Mammary epithelial cell (primary cell): Measurements from ENCODE around the gene SLC7A10.

Experiments
- EZH2 ChIP-seq: IDR thresholded peaks from 2 replicates; pipeline ENCODE4 v1.6.1; 2012; ENCODE audit warnings: low read length, inconsistent platforms, borderline replicate concordance
- TF ChIP-seq, protein P1 (sequence below), 2 donors: IDR thresholded peaks in 1 of 2; conservative IDR thresholded peaks in 1 of 2; 2 replicates each; pipeline ENCODE4 v1.5.1; 2011 to 2012; ENCODE audit warnings: inconsistent platforms in 2 of 2, low read length in 2 of 2, mild to moderate bottlenecking in 2 of 2, control low read depth in 1 of 2, low read depth in 1 of 2; ENCODE audit not compliant: insufficient read depth in 1 of 2; ENCODE audit errors: extremely low read depth in 1 of 2

DNA sequence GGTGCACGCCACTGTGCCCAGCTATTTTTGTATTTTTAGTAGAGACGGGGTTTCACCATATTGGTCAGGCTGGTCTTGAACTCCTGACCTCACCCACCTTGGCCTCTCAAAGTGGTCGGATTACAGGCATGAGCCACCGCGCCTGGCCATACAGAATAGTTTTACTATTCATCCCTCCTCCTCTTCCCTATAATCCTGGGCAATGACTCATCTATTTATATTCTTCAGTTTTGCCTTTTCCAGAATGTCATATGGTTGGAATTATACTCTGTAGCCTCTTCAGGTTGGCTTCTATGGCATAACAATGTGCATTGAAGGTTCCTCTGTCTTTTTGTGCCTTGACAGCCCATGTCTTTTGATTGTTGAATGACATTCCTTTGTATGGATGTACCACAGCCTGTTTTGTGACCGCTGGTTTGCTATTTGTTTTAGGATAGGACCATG is 53.7 kb downstream of the SLC7A10 start:
- TF ChIP-seq, protein P1, sequence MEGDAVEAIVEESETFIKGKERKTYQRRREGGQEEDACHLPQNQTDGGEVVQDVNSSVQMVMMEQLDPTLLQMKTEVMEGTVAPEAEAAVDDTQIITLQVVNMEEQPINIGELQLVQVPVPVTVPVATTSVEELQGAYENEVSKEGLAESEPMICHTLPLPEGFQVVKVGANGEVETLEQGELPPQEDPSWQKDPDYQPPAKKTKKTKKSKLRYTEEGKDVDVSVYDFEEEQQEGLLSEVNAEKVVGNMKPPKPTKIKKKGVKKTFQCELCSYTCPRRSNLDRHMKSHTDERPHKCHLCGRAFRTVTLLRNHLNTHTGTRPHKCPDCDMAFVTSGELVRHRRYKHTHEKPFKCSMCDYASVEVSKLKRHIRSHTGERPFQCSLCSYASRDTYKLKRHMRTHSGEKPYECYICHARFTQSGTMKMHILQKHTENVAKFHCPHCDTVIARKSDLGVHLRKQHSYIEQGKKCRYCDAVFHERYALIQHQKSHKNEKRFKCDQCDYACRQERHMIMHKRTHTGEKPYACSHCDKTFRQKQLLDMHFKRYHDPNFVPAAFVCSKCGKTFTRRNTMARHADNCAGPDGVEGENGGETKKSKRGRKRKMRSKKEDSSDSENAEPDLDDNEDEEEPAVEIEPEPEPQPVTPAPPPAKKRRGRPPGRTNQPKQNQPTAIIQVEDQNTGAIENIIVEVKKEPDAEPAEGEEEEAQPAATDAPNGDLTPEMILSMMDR (conservative IDR thresholded peaks at IDR 0.05 in 1 of 2, IDR thresholded peaks at IDR 0.05 in 1 of 2; ENCODE audit: extremely low read depth in 1 of 2, insufficient read depth in 1 of 2, low read depth in 1 of 2, low read length in 2 of 2) = no peak
- TF ChIP-seq EZH2 = no peak
